KMS-11 (cell line): Measurements from ENCODE around the gene CDK5R2.

Experiments used
- H2AFZ ChIP-seq: fragments of 200-600 bp; sonication (generic); 2 replicates; pipeline ENCODE4 v1.6.1; 2016; ENCODE audit warnings: antibody characterized with exemption, mixed run types, low read depth
- H3K27ac ChIP-seq: fragments of 200-600 bp; sonication (generic); 2 replicates; pipeline ENCODE4 v1.6.1; 2016; ENCODE audit warnings: mild to moderate bottlenecking, mixed run types
- H3K27me3 ChIP-seq: fragments of 200-600 bp; sonication (generic); 2 replicates; pipeline ENCODE4 v1.6.1; 2017; ENCODE audit warnings: mild to moderate bottlenecking, low read depth, mixed run types, moderate library complexity; ENCODE audit not compliant: insufficient read depth
- H3K36me3 ChIP-seq: fragments of 200-600 bp; sonication (generic); 2 replicates; pipeline ENCODE4 v1.6.1; 2017; ENCODE audit warnings: mild to moderate bottlenecking, mixed run types; ENCODE audit not compliant: insufficient read depth
- H3K4me1 ChIP-seq: fragments of 200-600 bp; sonication (generic); 2 replicates; pipeline ENCODE4 v1.6.1; 2016; ENCODE audit warnings: mild to moderate bottlenecking, low read depth, mixed run types; ENCODE audit not compliant: poor library complexity, severe bottlenecking
- H3K4me2 ChIP-seq: fragments of 200-600 bp; sonication (generic); 2 replicates; pipeline ENCODE4 v1.7.0; 2016; ENCODE audit warnings: mild to moderate bottlenecking, mixed run types
- H3K4me3 ChIP-seq: fragments of 200-600 bp; sonication (generic); IDR thresholded peaks from 2 replicates; pipeline ENCODE4 v1.6.1; 2017; ENCODE audit warnings: low read depth, low read length, mixed read lengths; ENCODE audit not compliant: insufficient read depth
- H3K79me2 ChIP-seq: fragments of 200-600 bp; sonication (generic); 2 replicates; pipeline ENCODE4 v1.6.1; 2016; ENCODE audit warnings: low read depth, mixed run types; ENCODE audit not compliant: insufficient read depth
- H3K9ac ChIP-seq: fragments of 200-600 bp; sonication (generic); 2 replicates; pipeline ENCODE4 v1.6.1; 2016; ENCODE audit warnings: mild to moderate bottlenecking, mixed run types
- H4K20me1 ChIP-seq: fragments of 200-600 bp; sonication (generic); 2 replicates; pipeline ENCODE4 v1.6.1; 2016; ENCODE audit warnings: mild to moderate bottlenecking, mixed run types; ENCODE audit not compliant: insufficient read depth
- CTCF ChIP-seq: fragments of 200-600 bp; sonication (generic); conservative IDR thresholded peaks from 2 replicates; pipeline ENCODE4 v1.6.1; 2017; ENCODE audit warnings: low read depth, mild to moderate bottlenecking, antibody characterized with exemption, low read length, moderate library complexity, mixed read lengths

Gene CDK5R2

DNA sequence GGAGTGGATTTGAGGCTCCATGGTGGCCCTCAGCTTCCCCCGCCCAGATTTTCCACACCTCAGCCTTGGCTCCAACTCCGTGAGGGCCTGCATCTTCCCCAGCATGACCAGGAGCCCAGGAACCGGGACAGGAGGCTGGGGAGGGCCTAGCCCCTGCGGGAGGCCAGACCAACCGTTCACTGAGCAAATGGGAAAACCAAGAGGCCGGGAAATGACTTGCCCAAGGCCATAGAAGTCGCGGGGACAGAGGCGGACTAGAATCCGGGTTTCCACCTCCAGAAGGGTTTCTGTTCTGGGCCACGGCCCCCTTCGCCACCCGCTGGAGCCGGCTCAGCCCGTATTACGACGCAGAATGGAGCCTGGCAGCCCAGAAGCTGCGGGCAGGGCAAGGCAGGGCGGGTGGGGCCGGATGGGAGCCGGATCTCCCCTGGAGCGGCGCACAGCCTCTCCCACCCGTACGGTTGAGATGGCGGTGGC lies 41.7 kb downstream of the CDK5R2 start:
- Histone ChIP-seq H3K9ac (no peak overlapping the region), H3K36me3 (no peaks in the 10 kb centered on the region), H4K20me1 (no peaks in the 10 kb centered on the region), H3K27ac (no peak overlapping the region), H3K79me2 (no peaks in the 10 kb centered on the region), H3K4me2 (no peak overlapping the region), H3K4me1 (no peaks in the 10 kb centered on the region), H3K27me3 (peaks cover 42% of the 10 kb centered on the region), H3K4me3 (no peak overlapping the region), H2AFZ (no peak overlapping the region)
- TF ChIP-seq CTCF: no peak

GRCh38 chr2:219001577-219002394 lies 42.3 kb downstream of the CDK5R2 start:
- no peak overlapping the region for H2AFZ ChIP-seq
- TF ChIP-seq CTCF: no peak
- no peaks in the 10 kb centered on the region for H3K4me1 ChIP-seq
- no peaks in the 10 kb centered on the region for H4K20me1 ChIP-seq
- H3K36me3 ChIP-seq: no peaks in the 10 kb centered on the region
- peaks cover 46% of the 10 kb centered on the region for H3K27me3 ChIP-seq
- H3K4me2 ChIP-seq: no peak overlapping the region
- H3K79me2 ChIP-seq: no peaks in the 10 kb centered on the region
- no peak overlapping the region for H3K27ac ChIP-seq
- H3K9ac ChIP-seq: no peak overlapping the region
- H3K4me3 ChIP-seq: no peak overlapping the region

DNA sequence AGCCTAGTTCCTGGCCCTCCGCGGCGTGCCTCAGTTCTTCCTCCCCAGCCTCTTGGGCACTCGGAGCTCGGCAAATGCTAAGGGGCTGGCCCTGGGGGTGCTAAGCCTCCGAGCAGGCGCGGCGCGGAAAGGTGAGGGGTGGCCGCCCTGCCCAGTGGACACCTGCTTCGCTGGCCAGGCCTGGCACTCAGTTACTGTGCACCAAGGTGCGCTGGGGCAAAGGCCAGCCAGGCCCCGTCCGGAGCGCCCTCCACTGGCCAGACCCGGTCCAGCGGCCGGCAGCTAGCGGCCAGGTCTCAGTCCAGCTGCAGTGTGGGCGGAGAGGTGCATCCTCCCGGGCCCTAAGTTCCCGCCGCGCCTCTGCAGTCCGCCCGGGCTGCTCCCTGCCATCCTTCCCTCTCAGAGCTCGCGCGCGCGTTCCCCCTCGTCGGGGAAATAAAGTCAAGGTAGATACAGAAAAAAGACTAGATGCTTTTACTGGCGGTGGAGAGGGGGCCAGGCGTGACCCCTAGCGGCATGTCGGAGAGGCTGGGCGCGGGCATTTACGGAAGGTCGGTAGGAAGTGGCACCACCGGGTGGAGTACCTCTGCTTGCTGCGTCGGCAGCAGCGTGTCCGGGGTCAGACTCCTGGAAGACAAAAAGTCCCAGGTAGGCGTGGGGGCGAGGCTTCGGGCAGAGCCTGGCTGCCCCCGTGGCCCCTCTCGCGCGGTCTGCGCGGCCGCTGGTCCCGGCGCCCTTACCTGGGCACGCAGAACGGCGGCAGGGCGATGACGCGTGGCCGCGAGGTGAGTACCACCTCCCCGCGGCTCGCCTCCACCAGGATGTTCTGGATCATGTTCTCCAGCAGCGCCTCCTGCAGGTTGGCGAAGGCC lies 43.2 kb downstream of the CDK5R2 start:
- no peak for TF ChIP-seq CTCF
- Histone ChIP-seq H2AFZ (no peak overlapping the region), H3K27me3 (peaks cover 50% of the 10 kb centered on the region), H3K4me2 (no peak overlapping the region), H3K9ac (no peak overlapping the region), H3K27ac (no peak overlapping the region), H3K4me3 (no peak overlapping the region), H4K20me1 (no peaks in the 10 kb centered on the region), H3K79me2 (no peaks in the 10 kb centered on the region), H3K4me1 (no peaks in the 10 kb centered on the region), H3K36me3 (no peaks in the 10 kb centered on the region)

GRCh38 chr2:219003267-219003634 lies 43.8 kb downstream of the CDK5R2 start:
- H3K4me1 ChIP-seq: no peaks in the 10 kb centered on the region
- no peak for TF ChIP-seq CTCF
- no peak overlapping the region for H2AFZ ChIP-seq
- no peak overlapping the region for H3K9ac ChIP-seq
- H4K20me1 ChIP-seq: no peaks in the 10 kb centered on the region
- no peak overlapping the region for H3K4me2 ChIP-seq
- H3K4me3 ChIP-seq: no peak overlapping the region
- no peaks in the 10 kb centered on the region for H3K36me3 ChIP-seq
- H3K27me3 ChIP-seq: peaks cover 54% of the 10 kb centered on the region
- no peaks in the 10 kb centered on the region for H3K79me2 ChIP-seq
- no peak overlapping the region for H3K27ac ChIP-seq
